Ishikawa (cell line): ENCODE results near the gene EIF4G2.

Experiments used
- CREB1 ChIP-seq: IDR thresholded peaks from 2 replicates; pipeline ENCODE4 v1.6.1; 2012; ENCODE audit warnings: low read depth
- EGR1 ChIP-seq: IDR thresholded peaks from 2 replicates; pipeline ENCODE4 v1.6.1; 2012
- TF ChIP-seq, protein P1 (sequence below): IDR thresholded peaks from 2 replicates; pipeline ENCODE4 v1.6.1; 2012

DNA sequence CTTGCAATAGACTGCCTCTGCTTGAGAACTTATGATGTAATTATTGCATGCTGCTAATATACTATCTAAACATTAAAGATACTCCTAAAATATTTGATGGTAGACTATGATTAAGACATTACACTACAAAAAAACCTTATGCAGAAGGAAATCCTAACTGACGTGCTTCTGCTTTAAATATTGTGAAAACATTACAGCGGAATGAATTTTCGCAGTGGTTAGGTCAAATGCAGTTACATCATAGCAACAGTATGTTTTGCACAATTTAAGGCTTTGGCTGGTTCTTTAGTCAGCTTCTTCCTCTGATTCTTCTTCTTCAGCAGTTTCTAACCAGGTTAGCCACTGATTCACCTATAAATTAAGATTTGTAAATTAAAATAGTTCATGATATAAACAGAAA lies 11.2 kb downstream of the EIF4G2 start:
- TF ChIP-seq CREB1 (no peak), EGR1 (no peak)
- TF ChIP-seq, protein P1, sequence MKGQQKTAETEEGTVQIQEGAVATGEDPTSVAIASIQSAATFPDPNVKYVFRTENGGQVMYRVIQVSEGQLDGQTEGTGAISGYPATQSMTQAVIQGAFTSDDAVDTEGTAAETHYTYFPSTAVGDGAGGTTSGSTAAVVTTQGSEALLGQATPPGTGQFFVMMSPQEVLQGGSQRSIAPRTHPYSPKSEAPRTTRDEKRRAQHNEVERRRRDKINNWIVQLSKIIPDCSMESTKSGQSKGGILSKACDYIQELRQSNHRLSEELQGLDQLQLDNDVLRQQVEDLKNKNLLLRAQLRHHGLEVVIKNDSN: no peak
